Measurements from ENCODE around the gene HAUS7. TPM values are rescaled to one million over a fixed set of nuclear protein-coding genes. Genes with fewer than 3 reads are reported as not detected.

The HAUS7 gene
- total RNA-seq, 1 experiment from 2014 or later, result 46.5 TPM

- CTCF ChIA-PET, result interaction anchor here (1.0 kb wide), 1 partner anchor 12 kb away, joined by 4 read pairs; no protein-coding TSS in a partner anchor
- H3K9me3 Mint-ChIP-seq, result no peaks in the 10 kb centered on the region
- H3K4me3 Mint-ChIP-seq, result no peak overlapping the region
- DNase-seq (ENCODE audit: low spot score) (no peak), ATAC-seq (no peak)
- no peak for TF ChIP-seq HMGXB4 (CRISPR knock-in tag; IDR thresholded peaks at IDR 0.05)
- TF ChIP-seq ARID4B (CRISPR knock-in tag; IDR thresholded peaks at IDR 0.05; ENCODE audit: borderline replicate concordance), result no peak
- TF ChIP-seq IRF1 (CRISPR knock-in tag; IDR thresholded peaks at IDR 0.05), result no peak
- H3K27me3 Mint-ChIP-seq (ENCODE audit: low read depth), result no peaks in the 10 kb centered on the region
- no peak overlapping the region for H3K27ac Mint-ChIP-seq
- H3K36me3 Mint-ChIP-seq, result peaks cover 3% of the 10 kb centered on the region; the same call in 1 of the 2 replicates
- POLR2A ChIA-PET, result no interaction called here
- H3K4me1 Mint-ChIP-seq, result no peaks in the 10 kb centered on the region
Measured at GRCh38 chrX:153448556-153449367, 21.6 kb downstream of the HAUS7 start.

GRCh38 chrX:153447581-153447960 lies 22.8 kb downstream of the HAUS7 start:
- DNase-seq (ENCODE audit: low spot score) (no peak), ATAC-seq (no peak)
- TF ChIP-seq TEAD4 (CRISPR knock-in tag; IDR thresholded peaks at IDR 0.05), result no peak
- TF ChIP-seq ZNF232 (CRISPR knock-in tag; IDR thresholded peaks at IDR 0.05), result no peak
- TF ChIP-seq GTF2I (CRISPR knock-in tag; conservative IDR thresholded peaks at IDR 0.05), result no peak
- POLR2A ChIA-PET, result no interaction called here
- H3K4me1 Mint-ChIP-seq, result no peaks in the 10 kb centered on the region
- H3K27me3 Mint-ChIP-seq (ENCODE audit: low read depth), result no peaks in the 10 kb centered on the region
- CTCF ChIA-PET, result no interaction called here
- no peak overlapping the region for H3K27ac Mint-ChIP-seq
- H3K9me3 Mint-ChIP-seq, result no peaks in the 10 kb centered on the region
- H3K4me3 Mint-ChIP-seq, result no peak overlapping the region
- H3K36me3 Mint-ChIP-seq, result peaks cover 3% of the 10 kb centered on the region; the same call in 1 of the 2 replicates

GRCh38 chrX:153446950-153447580 lies 23.3 kb downstream of the HAUS7 start:
- no peak for ATAC-seq
- ChIA-PET CTCF (no interaction called here), POLR2A (no interaction called here)
- Mint-ChIP-seq H3K9me3 (no peaks in the 10 kb centered on the region), H3K27me3 (ENCODE audit: low read depth) (no peaks in the 10 kb centered on the region), H3K36me3 (peaks cover 3% of the 10 kb centered on the region; the same call in 1 of the 2 replicates), H3K4me1 (no peaks in the 10 kb centered on the region), H3K4me3 (no peak overlapping the region), H3K27ac (no peak overlapping the region)
- no peak for DNase-seq (ENCODE audit: low spot score)
- TF ChIP-seq NFATC4 (CRISPR knock-in tag; IDR thresholded peaks at IDR 0.05), result no peak
- TF ChIP-seq SMAD4 (CRISPR knock-in tag; IDR thresholded peaks at IDR 0.05), result no peak
- no peak for TF ChIP-seq OVOL2 (CRISPR knock-in tag; IDR thresholded peaks at IDR 0.05; ENCODE audit: borderline replicate concordance)
- no peak for TF ChIP-seq TEAD4 (CRISPR knock-in tag; IDR thresholded peaks at IDR 0.05)
- no peak for TF ChIP-seq ZNF423 (CRISPR knock-in tag; IDR thresholded peaks at IDR 0.05)
- TF ChIP-seq E2F5 (CRISPR knock-in tag; IDR thresholded peaks at IDR 0.05), result no peak
- no peak for TF ChIP-seq FOXP4 (CRISPR knock-in tag; IDR thresholded peaks at IDR 0.05)
- TF ChIP-seq MLX (CRISPR knock-in tag; IDR thresholded peaks at IDR 0.05), result no peak
- no peak for TF ChIP-seq ZNF512 (CRISPR knock-in tag; IDR thresholded peaks at IDR 0.05; ENCODE audit: borderline replicate concordance)
- TF ChIP-seq KAT7 (CRISPR knock-in tag; IDR thresholded peaks at IDR 0.05; ENCODE audit: borderline replicate concordance), result no peak
- TF ChIP-seq ZNF317 (CRISPR knock-in tag; IDR thresholded peaks at IDR 0.05; ENCODE audit: borderline replicate concordance, low read depth), result no peak
- no peak for TF ChIP-seq FOXK1 (CRISPR knock-in tag; IDR thresholded peaks at IDR 0.05)
- no peak for TF ChIP-seq ZNF416 (CRISPR knock-in tag; IDR thresholded peaks at IDR 0.05)

Measured in WTC11 (cell line).